IPS-18a (cell line): ENCODE measurements around the gene CLPSL2.
"Not testable (repeated sequence)": the region's sequence is repeated elsewhere in the genome, so short reads cannot be mapped to it uniquely, and the experiment has no call there.

Experiments
- H3K27ac ChIP-seq: one replicate; pipeline ENCODE4 v1.5.1; 2013; ENCODE audit warnings: low read length
- H3K27me3 ChIP-seq: one replicate; pipeline ENCODE4 v1.6.1; 2013; ENCODE audit warnings: mild to moderate bottlenecking, low read length; ENCODE audit not compliant: control insufficient read depth, insufficient read depth
- H3K36me3 ChIP-seq: one replicate; pipeline ENCODE4 v1.6.1; 2013; ENCODE audit warnings: low read depth, low read length; ENCODE audit not compliant: control insufficient read depth
- H3K4me1 ChIP-seq: one replicate; pipeline ENCODE4 v1.6.1; 2013; ENCODE audit warnings: low read depth, low read length; ENCODE audit not compliant: control insufficient read depth
- H3K4me3 ChIP-seq: one replicate; pipeline ENCODE4 v1.5.1; 2013; ENCODE audit warnings: low read length
- H3K9ac ChIP-seq: one replicate; pipeline ENCODE4 v1.6.1; 2013; ENCODE audit warnings: mild to moderate bottlenecking, low read length, moderate library complexity
- H3K9me3 ChIP-seq: one replicate; pipeline ENCODE4 v1.6.1; 2013; ENCODE audit warnings: low read depth, low read length; ENCODE audit not compliant: control insufficient read depth

Gene CLPSL2

GRCh38 chr6:35776364-35777215 is at the start of gene CLPSL2:
TSS of gene CLPSL2 (plus strand) at chr6:35776598. CDS start at chr6:35776619, 21 bp downstream.
- H3K27ac ChIP-seq = no peak within 1 kb of the TSS
- peak within 1 kb of the TSS; percentile 64 for H3K4me3 ChIP-seq
- peak within 1 kb of the TSS; percentile 48 for H3K9ac ChIP-seq
- H3K27me3 ChIP-seq = peaks cover 9% of the 10 kb centered on the region
- H3K9me3 ChIP-seq = no peaks in the 10 kb centered on the region
- H3K4me1 ChIP-seq = no peaks in the 10 kb centered on the region
- no peaks in the 10 kb centered on the region for H3K36me3 ChIP-seq

GRCh38 chr6:35727231-35727934 is 49.0 kb upstream of the CLPSL2 start:
- Histone ChIP-seq H3K9ac (peak overlapping the region; percentile 78), H3K9me3 (no peaks in the 10 kb centered on the region), H3K27me3 (peaks cover 25% of the 10 kb centered on the region), H3K4me3 (peak overlapping the region; percentile 75), H3K4me1 (peaks cover 38% of the 10 kb centered on the region), H3K27ac (no peak overlapping the region), H3K36me3 (no peaks in the 10 kb centered on the region)

- peaks cover 43% of the 10 kb centered on the region for H3K4me1 ChIP-seq
These were observed 48.3 kb upstream of the CLPSL2 start for GRCh38 chr6:35727935-35728682.

GRCh38 chr6:35728683-35729678 is 47.4 kb upstream of the CLPSL2 start:
- Histone ChIP-seq H3K9me3 (no peaks in the 10 kb centered on the region), H3K9ac (peak overlapping the region; percentile 78), H3K27ac (no peak overlapping the region), H3K4me1 (peaks cover 43% of the 10 kb centered on the region), H3K27me3 (peaks cover 25% of the 10 kb centered on the region), H3K4me3 (peak overlapping the region; percentile 75), H3K36me3 (no peaks in the 10 kb centered on the region)

More at GRCh38 chr6:35727935-35728682, 48.3 kb upstream of the CLPSL2 start:
- no peak overlapping the region for H3K27ac ChIP-seq
- H3K27me3 ChIP-seq = peaks cover 25% of the 10 kb centered on the region
- H3K9ac ChIP-seq = peak overlapping the region; percentile 78
- H3K9me3 ChIP-seq = no peaks in the 10 kb centered on the region
- H3K36me3 ChIP-seq = no peaks in the 10 kb centered on the region
- H3K4me3 ChIP-seq = peak overlapping the region; percentile 75

GRCh38 chr6:35729722-35730121 is 46.7 kb upstream of the CLPSL2 start:
- Histone ChIP-seq H3K36me3 (no peaks in the 10 kb centered on the region), H3K9ac (no peak overlapping the region), H3K27me3 (peaks cover 25% of the 10 kb centered on the region), H3K27ac (no peak overlapping the region), H3K4me3 (no peak overlapping the region), H3K9me3 (no peaks in the 10 kb centered on the region), H3K4me1 (peaks cover 43% of the 10 kb centered on the region)

- Histone ChIP-seq H3K36me3 (no peaks in the 10 kb centered on the region), H3K9ac (peak overlapping the region; percentile 45), H3K4me1 (peaks cover 37% of the 10 kb centered on the region), H3K4me3 (peak overlapping the region; percentile 85), H3K27ac (peak overlapping the region; percentile 29), H3K27me3 (peaks cover 25% of the 10 kb centered on the region), H3K9me3 (no peaks in the 10 kb centered on the region)
These were observed 45.5 kb upstream of the CLPSL2 start for GRCh38 chr6:35730745-35731413.

GRCh38 chr6:35731414-35731735 is 45.0 kb upstream of the CLPSL2 start:
- Histone ChIP-seq H3K4me3 (peak overlapping the region; percentile 85), H3K36me3 (no peaks in the 10 kb centered on the region), H3K9me3 (no peaks in the 10 kb centered on the region), H3K4me1 (peaks cover 35% of the 10 kb centered on the region), H3K27me3 (peaks cover 20% of the 10 kb centered on the region), H3K27ac (peak overlapping the region; percentile 66), H3K9ac (peak overlapping the region; percentile 87)

- Histone ChIP-seq H3K4me1 (peaks cover 30% of the 10 kb centered on the region), H3K27ac (peak overlapping the region; percentile 95), H3K4me3 (peak overlapping the region; percentile 85), H3K9ac (peak overlapping the region; percentile 87), H3K36me3 (no peaks in the 10 kb centered on the region), H3K9me3 (no peaks in the 10 kb centered on the region), H3K27me3 (peaks cover 14% of the 10 kb centered on the region)
These were observed 44.5 kb upstream of the CLPSL2 start for GRCh38 chr6:35731736-35732532.

GRCh38 chr6:35733633-35734032 is 42.8 kb upstream of the CLPSL2 start:
- H3K4me1 ChIP-seq = peaks cover 34% of the 10 kb centered on the region

GRCh38 chr6:35734319-35734718 is 42.1 kb upstream of the CLPSL2 start:
- not testable (repeated sequence) for H3K27me3 ChIP-seq, H3K9me3 ChIP-seq, H3K27ac ChIP-seq, H3K36me3 ChIP-seq, H3K4me3 ChIP-seq, H3K9ac ChIP-seq
- peaks cover 36% of the 10 kb centered on the region for H3K4me1 ChIP-seq

More at GRCh38 chr6:35733633-35734032, 42.8 kb upstream of the CLPSL2 start:
- Histone ChIP-seq H3K27ac (no peak overlapping the region), H3K36me3 (no peaks in the 10 kb centered on the region), H3K9ac (no peak overlapping the region), H3K27me3 (peaks cover 9% of the 10 kb centered on the region), H3K9me3 (no peaks in the 10 kb centered on the region), H3K4me3 (no peak overlapping the region)
